ENCODE measurements around the gene EME2.

GRCh38 chr16:1741553-1742165 lies 31.0 kb upstream of the EME2 start:
- no peak for TF ChIP-seq YY1 (IDR thresholded peaks at IDR 0.05; ENCODE audit: insufficient read depth, insufficient read length)
- no peak for TF ChIP-seq ZNF274 (IDR thresholded peaks at IDR 0.05; ENCODE audit: low read depth, low read length)
